ENCODE results near the gene ASB10. TPM values are rescaled to one million over a fixed set of nuclear protein-coding genes. Genes with fewer than 3 reads are reported as not detected.

Gene ASB10
- total and polyA plus RNA-seq, 2 experiments from 2014 or later: not detected

- no peak overlapping the region for H3K4me3 ChIP-seq
- no peaks in the 10 kb centered on the region for H3K79me2 ChIP-seq (replicated peaks; ENCODE audit: insufficient read depth)
- Mint-ChIP-seq H3K27me3 (ENCODE audit: insufficient read depth, low read depth, poor library complexity) (peaks cover 21% of the 10 kb centered on the region), H3K4me3 (no peak overlapping the region), H3K36me3 (ENCODE audit: low read depth) (peaks cover 23% of the 10 kb centered on the region), H3K9me3 (no peaks in the 10 kb centered on the region), H3K4me1 (peaks cover 35% of the 10 kb centered on the region), H3K27ac (no peak overlapping the region)
- H2AFZ ChIP-seq: no peak overlapping the region
- H3K27me3 ChIP-seq (ENCODE audit: insufficient read depth): peaks cover 20% of the 10 kb centered on the region
- peaks cover 7% of the 10 kb centered on the region for H4K20me1 ChIP-seq (replicated peaks; ENCODE audit: insufficient read depth)
- TF ChIP-seq CTCF (conservative IDR thresholded peaks at IDR 0.05; ENCODE audit: low read depth in 2 of 2): no peak
- TF ChIP-seq ZNF462 (CRISPR knock-in tag; IDR thresholded peaks at IDR 0.05): no peak
- no peak for TF ChIP-seq CREB1 (CRISPR knock-in tag; IDR thresholded peaks at IDR 0.05; ENCODE audit: low read depth)
- no peak for TF ChIP-seq POLR2AphosphoS5 (IDR thresholded peaks at IDR 0.05; ENCODE audit: low read depth)
- no peak for TF ChIP-seq EZH2 (IDR thresholded peaks at IDR 0.05; ENCODE audit: low read depth, unreplicated experiment)
- no peak for TF ChIP-seq JUNB (IDR thresholded peaks at IDR 0.05; ENCODE audit: unreplicated experiment)
- no peak for TF ChIP-seq ZNF114 (CRISPR knock-in tag; IDR thresholded peaks at IDR 0.05)
- no peak for TF ChIP-seq EZH2phosphoT487 (IDR thresholded peaks at IDR 0.05; ENCODE audit: unreplicated experiment)
- TF ChIP-seq ZNF331 (CRISPR knock-in tag; IDR thresholded peaks at IDR 0.05; ENCODE audit: low read depth): no peak
- DNase-seq (ENCODE audit: low spot score) (no peak), ATAC-seq (no peak)
- H3K36me3 ChIP-seq (ENCODE audit: insufficient read depth): no peaks in the 10 kb centered on the region
- H3K4me1 ChIP-seq (ENCODE audit: insufficient read depth): peaks cover 23% of the 10 kb centered on the region
- H3K4me2 ChIP-seq: no peak overlapping the region
- H3F3A ChIP-seq (replicated peaks; ENCODE audit: low read depth): 0 out of 2 replicates have a peak, but pooled peaks cover 2% of the 10 kb centered on the region
- no peaks in the 10 kb centered on the region for H3K9me2 ChIP-seq (ENCODE audit: insufficient read depth)
- H3K27ac ChIP-seq (ENCODE audit: low read depth): no peak overlapping the region
Measured at GRCh38 chr7:151135866-151136843, 50.9 kb downstream of the ASB10 start.
